HG03378 (cell line): ENCODE data around the gene ZDHHC8.

Source experiments
- ATAC-seq: cut with Tn5 transposase; IDR thresholded peaks from one replicate; pipeline ENCODE4 v1.9.1; 2021; ENCODE audit warnings: mild to moderate bottlenecking, moderate library complexity; ENCODE audit not compliant: unreplicated experiment

ZDHHC8 gene

DNA sequence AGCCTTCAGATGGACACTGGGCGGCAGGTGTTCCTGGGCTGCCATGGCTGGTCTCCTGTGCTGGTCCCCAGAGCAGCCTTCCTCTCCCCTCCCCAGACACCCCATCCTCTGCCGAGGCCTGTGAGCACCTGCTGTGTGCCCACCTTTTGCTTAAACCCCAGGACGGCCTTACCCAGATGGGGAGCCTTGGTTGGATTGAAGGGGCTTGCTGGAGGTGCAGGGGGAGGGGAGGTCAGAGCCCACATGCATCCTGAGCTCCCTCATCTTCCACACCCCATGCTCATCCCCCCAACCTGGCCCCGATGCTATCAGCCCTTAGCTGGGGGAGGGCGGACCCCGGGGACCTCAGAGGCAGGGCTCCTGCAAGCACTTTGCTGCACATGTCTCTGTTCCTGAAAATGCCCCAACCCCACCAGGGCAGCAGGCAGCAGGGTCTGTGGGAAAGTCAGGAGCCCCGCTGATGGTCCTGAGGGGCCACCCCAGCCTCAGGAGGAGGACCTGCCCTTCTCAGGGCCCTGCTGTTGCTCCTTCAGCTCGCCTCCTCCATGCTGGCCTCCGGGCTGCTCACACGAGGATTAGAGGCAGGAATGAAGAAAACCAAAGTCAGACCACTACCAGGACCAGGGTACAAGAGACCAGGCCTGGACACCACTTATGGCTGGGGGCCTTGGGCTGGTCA lies 60.8 kb downstream of the ZDHHC8 start:
- ATAC-seq = no peak

DNA sequence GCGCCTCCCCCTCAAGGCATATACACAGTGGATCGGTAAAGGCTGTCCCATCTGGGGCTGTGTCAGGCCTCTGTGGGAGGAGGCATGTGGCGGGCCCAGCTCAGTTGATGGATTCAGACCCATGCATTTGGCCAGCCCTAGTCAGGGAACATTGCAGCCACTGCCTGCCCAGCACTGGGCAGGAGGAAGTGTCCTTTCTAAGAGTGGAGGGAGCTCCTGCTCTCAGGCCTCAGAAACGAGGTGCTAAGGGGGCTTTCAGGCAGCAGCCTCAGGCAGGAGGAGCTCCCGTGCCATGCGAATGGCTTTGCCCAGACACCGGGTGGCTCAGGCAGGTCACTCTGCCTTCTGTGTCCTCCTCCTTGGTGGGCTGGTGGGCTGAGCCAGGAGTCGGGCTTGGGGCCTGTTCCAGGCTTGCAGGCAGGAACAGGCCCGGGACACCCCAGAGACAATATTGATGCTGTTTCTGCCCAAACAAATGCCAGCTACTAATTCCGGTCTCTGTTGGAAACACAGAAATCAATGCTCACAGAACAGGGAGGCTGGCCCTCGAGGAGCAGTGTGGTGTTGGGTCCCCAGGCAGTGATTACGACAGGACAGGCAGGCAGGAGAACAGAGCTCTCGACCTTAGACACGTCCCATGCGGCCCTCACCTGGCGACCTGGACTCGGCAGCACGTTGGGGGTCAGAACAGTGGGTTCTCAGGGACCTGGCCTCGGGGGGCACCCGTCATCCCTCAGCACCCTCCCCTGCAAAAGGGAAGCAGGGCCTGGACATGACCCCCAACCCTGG lies 61.6 kb downstream of the ZDHHC8 start:
- ATAC-seq = no peak

DNA sequence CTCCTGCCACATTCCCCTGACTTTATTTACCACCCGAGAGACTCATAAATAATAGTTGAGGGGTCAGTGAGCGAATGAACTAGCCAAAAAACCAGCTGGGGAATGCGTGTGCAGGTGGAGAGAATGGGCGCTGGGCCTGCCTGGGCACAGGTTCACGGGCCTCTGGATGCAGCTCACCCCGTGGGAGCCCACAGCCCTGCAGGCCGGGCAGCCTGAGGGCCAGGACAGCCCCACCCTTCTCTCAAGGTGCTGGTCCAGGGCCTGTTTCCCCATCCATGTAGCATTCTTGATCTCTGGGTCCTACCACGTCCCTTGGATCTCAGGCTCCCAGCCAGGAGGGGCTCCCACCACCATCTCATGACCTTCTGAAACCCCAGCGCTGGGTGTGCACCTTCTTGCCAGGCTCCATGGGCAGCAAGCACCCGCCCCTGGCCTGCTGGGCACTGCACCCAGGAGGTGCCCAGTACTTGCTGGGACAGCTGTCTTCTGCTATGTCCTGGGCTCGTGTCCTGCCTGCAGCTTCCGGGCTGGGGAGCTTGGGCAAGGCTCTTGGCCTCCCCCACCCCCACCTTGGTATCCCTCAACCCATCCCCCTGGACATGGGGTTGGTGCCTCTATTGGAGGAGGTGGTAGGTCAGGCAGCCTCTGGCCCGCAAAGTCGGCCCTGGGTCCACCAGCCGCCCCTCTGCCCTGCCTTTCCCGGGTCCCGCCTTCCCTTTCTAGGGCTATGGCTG lies 62.3 kb downstream of the ZDHHC8 start:
- no peak for ATAC-seq

DNA sequence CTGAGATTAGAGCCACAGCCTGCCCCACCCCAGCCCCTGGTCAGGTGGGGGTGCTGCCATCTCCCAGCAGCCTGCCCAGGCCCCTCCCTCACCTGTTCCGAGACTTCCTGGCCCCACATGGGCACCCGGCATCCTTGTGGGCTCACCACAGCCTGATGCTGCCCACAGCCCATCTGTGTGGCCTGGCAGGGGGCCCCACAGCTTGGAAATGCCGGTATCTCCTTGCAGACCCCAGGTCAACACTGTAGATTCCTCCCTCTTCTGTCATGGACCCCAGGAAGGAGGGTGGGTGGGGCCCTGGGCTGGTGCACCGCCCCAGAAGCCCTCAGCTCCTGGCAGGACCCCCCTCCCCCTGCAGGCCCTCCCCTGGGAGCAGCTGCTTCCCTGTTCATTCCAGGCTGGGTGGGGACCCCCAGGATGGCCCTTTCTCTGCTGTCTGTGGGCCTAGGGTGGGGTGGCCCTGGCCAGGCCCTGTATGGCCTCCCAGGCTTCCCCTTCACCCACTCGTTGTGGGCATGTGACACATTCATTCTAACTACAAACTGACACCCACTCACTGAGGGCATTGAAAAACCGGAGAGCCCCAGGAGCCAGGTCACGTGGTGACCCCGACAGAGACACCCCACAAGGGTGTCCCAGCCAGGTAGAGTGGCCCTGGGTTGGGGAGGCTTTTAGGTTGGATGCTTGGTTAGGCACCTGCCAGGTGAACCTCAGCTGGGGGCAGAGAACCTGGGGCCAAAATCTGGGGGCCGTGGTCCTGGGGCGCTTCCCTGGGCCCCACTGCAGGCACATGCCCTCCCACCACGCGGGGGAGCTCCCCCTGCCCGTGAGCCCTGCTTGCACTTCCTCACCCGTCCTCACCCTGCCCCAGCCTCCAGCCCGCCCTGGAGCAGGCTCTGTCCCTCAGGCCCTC lies 63.3 kb downstream of the ZDHHC8 start:
- ATAC-seq = no peak

DNA sequence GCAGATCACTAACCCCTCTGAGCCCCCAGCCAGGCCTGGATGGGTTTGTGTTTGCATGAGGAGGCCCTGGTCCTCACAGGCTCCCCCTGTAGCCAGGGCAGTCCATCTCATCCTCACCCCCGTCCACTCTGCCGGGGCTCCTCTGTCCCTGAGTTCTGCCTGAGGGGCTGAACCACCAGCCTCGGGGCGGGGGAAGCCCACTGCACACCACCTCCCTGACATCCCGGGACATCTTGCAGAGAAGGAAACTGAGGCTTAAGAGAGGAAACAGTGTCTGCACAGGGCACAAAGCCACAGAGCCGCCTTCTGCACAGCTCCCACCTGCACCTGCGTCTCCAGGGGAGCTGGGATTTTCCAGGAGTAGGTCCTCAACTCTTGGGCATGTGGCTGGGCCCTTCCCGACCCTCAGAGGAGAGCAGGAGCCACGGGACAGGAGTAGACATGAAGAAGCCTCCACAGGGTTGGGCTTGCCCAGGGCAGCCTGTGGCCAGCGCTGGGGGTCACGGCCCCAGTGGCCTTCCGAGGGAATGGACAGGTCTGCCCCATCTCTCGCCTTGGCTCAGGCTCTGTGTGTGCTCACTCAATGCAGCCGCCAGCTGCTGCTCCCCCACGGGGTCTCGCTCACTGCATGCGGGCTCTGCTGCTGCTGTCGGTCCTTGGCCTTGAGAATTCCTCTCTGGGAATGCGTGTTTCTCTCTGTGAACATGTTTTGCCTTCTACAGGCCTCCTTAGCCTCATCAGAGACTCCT lies 64.7 kb downstream of the ZDHHC8 start:
- no peak for ATAC-seq
